ENCODE data around the gene SWI5. TPM values are rescaled to one million over a fixed set of nuclear protein-coding genes. Genes with fewer than 3 reads are reported as not detected.

The SWI5 gene
- polyA plus RNA-seq, 3 donors, result 14.4 to 18.0 (median 16.2) TPM

GRCh38 chr9:128310461-128310860 lies 34.4 kb downstream of the SWI5 start:
- H3K9ac ChIP-seq (ENCODE audit: insufficient read depth, low read length, poor library complexity, severe bottlenecking), result no peak overlapping the region
- H3K4me1 Mint-ChIP-seq, result no peaks in the 10 kb centered on the region
- peaks cover 41 to 50% of the 10 kb centered on the region in 2 donors for H3K36me3 ChIP-seq (replicated peaks in 1 of 2; ENCODE audit: control insufficient read depth in 1 of 2, insufficient read depth in 2 of 2, low read length in 2 of 2)
- intact Hi-C loops (cut with micrococcal nuclease), result no loop called here
- H2AFZ ChIP-seq (ENCODE audit: insufficient read depth, low read depth, low read length, poor library complexity, severe bottlenecking), result no peak overlapping the region
- H3K4me1 ChIP-seq (ENCODE audit: control insufficient read depth in 1 of 2, insufficient read depth in 2 of 2, low read length in 2 of 2), result no peaks in the 10 kb centered on the region
- peaks cover 33 to 53% of the 10 kb centered on the region in 2 donors for H3K36me3 Mint-ChIP-seq
- no peaks in the 10 kb centered on the region for H3K27me3 ChIP-seq (ENCODE audit: control insufficient read depth in 2 of 2, insufficient read depth in 2 of 2, low read length in 2 of 2)
- TF ChIP-seq, protein P1, sequence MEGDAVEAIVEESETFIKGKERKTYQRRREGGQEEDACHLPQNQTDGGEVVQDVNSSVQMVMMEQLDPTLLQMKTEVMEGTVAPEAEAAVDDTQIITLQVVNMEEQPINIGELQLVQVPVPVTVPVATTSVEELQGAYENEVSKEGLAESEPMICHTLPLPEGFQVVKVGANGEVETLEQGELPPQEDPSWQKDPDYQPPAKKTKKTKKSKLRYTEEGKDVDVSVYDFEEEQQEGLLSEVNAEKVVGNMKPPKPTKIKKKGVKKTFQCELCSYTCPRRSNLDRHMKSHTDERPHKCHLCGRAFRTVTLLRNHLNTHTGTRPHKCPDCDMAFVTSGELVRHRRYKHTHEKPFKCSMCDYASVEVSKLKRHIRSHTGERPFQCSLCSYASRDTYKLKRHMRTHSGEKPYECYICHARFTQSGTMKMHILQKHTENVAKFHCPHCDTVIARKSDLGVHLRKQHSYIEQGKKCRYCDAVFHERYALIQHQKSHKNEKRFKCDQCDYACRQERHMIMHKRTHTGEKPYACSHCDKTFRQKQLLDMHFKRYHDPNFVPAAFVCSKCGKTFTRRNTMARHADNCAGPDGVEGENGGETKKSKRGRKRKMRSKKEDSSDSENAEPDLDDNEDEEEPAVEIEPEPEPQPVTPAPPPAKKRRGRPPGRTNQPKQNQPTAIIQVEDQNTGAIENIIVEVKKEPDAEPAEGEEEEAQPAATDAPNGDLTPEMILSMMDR (IDR thresholded peaks at IDR 0.05), result no peak
- no peak overlapping the region for H3K4me3 Mint-ChIP-seq
- no peaks in the 10 kb centered on the region for H3K79me2 ChIP-seq (ENCODE audit: insufficient read depth, low read length)
- no peak overlapping the region for H3K4me2 ChIP-seq (replicated peaks; ENCODE audit: extremely low read depth, low read length, poor library complexity, severe bottlenecking)
- no peak overlapping the region for H3K4me3 ChIP-seq (replicated peaks in 1 of 3; ENCODE audit: low read depth in 2 of 3, low read length in 3 of 3)
- H3K27ac ChIP-seq (ENCODE audit: low read depth in 1 of 2, low read length in 2 of 2), result no peak overlapping the region
- no peaks in the 10 kb centered on the region for H3K9me3 ChIP-seq (replicated peaks in 1 of 2; ENCODE audit: control insufficient read depth in 1 of 2, insufficient read depth in 1 of 2, low read length in 2 of 2)
- WGBS (ENCODE audit: insufficient coverage), result 93% methylated on average over 7 of the region's 10 CpGs
- H3K9me3 Mint-ChIP-seq, result peaks cover 0 to 3% (median 0%) of the 10 kb centered on the region in 7 donors
- no peak overlapping the region for H3K27ac Mint-ChIP-seq
- DNase-seq, result no peak
- H4K20me1 ChIP-seq (ENCODE audit: insufficient read depth, low read length), result no peaks in the 10 kb centered on the region
- peaks cover 0 to 2% (median 2%) of the 10 kb centered on the region in 3 donors for H3K27me3 Mint-ChIP-seq (ENCODE audit: low read depth in 3 of 3)

- H3K4me1 ChIP-seq (ENCODE audit: control insufficient read depth in 1 of 2, insufficient read depth in 2 of 2, low read length in 2 of 2), result no peaks in the 10 kb centered on the region
- no peaks in the 10 kb centered on the region for H3K9me3 Mint-ChIP-seq
- H3K27me3 Mint-ChIP-seq (ENCODE audit: low read depth in 3 of 3), result no peaks in the 10 kb centered on the region
- no peak overlapping the region for H3K9ac ChIP-seq (ENCODE audit: insufficient read depth, low read length, poor library complexity, severe bottlenecking)
- TF ChIP-seq, protein P1 (IDR thresholded peaks at IDR 0.05), result no peak
- no peak overlapping the region for H3K4me3 Mint-ChIP-seq
- H3K4me2 ChIP-seq (replicated peaks; ENCODE audit: extremely low read depth, low read length, poor library complexity, severe bottlenecking), result no peak overlapping the region
- WGBS (ENCODE audit: insufficient coverage), result no CpG with 5 or more reads among the region's 4 CpGs
- DNase-seq, result no peak
- no peak overlapping the region for H3K27ac ChIP-seq (ENCODE audit: low read depth in 1 of 2, low read length in 2 of 2)
- intact Hi-C loops (cut with micrococcal nuclease), result no loop called here
- H3K79me2 ChIP-seq (ENCODE audit: insufficient read depth, low read length), result no peaks in the 10 kb centered on the region
- H3K36me3 ChIP-seq (replicated peaks in 1 of 2; ENCODE audit: control insufficient read depth in 1 of 2, insufficient read depth in 2 of 2, low read length in 2 of 2), result peaks cover 52 to 58% of the 10 kb centered on the region in 2 donors
- H3K4me1 Mint-ChIP-seq, result no peaks in the 10 kb centered on the region
- no peak overlapping the region for H3K4me3 ChIP-seq (replicated peaks in 1 of 3; ENCODE audit: low read depth in 2 of 3, low read length in 3 of 3)
- H3K27ac Mint-ChIP-seq, result no peak overlapping the region
- H3K36me3 Mint-ChIP-seq, result peaks cover 40 to 58% of the 10 kb centered on the region in 2 donors
- no peaks in the 10 kb centered on the region for H3K27me3 ChIP-seq (ENCODE audit: control insufficient read depth in 2 of 2, insufficient read depth in 2 of 2, low read length in 2 of 2)
- no peaks in the 10 kb centered on the region for H4K20me1 ChIP-seq (ENCODE audit: insufficient read depth, low read length)
- H3K9me3 ChIP-seq (replicated peaks in 1 of 2; ENCODE audit: control insufficient read depth in 1 of 2, insufficient read depth in 1 of 2, low read length in 2 of 2), result no peaks in the 10 kb centered on the region
- no peak overlapping the region for H2AFZ ChIP-seq (ENCODE audit: insufficient read depth, low read depth, low read length, poor library complexity, severe bottlenecking)
Observed at GRCh38 chr9:128314697-128315096, 38.6 kb downstream of the SWI5 start.

All from CD14-positive monocyte (primary cell).